Raji (cell line): ENCODE measurements around the gene POPDC3.

ENCODE experiments used
- POLR2A ChIP-seq: IDR thresholded peaks from 2 replicates; pipeline ENCODE4 v1.6.1; 2011; ENCODE audit warnings: low read depth, low read length, control low read depth; ENCODE audit not compliant: insufficient read depth

The POPDC3 gene

DNA sequence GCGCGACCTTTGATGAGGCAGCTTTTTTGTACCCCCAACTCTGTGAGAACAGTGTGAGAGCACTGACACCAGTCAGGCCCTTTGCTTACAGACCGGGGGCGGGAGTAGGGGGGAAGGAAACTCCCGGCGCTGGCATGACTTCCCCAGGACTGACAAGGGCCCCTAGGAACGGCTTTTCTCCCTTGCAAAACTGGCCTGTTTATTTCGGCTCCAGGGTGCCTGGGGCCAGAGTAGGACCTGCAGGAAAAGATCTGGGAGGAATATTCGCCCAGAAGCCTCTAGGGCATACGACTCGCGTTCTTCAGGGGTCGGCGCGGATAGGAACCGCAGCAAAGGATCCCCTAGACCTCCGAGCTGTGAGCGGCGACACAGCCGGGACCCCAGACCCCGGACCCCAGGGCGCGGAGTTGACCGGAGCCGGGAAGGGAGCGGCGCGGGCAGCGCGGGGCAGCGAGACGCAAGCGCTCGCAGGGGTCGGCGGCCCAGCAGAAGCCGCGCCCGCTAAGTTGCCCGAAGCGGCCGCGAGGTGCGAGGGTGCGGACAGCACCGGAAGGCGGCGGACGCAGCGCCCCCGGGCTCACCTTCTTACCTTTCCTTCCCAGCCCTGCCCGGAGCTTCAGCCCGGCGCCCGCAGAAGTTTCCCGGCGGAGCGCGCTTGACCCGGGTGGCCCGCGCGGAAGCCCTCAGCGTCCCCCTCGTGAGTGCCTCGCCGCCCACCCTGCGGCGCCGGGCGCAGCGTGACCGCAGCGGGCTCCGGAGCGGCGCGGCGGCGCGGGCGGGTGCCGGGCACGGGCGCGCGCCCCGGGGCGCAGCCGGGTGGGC is at the start of gene POPDC3:
TSS of gene POPDC3 (minus strand) at position 771 of the 822 bp plus-strand sequence. CDS start 18,105 bp downstream, outside the sequence.
- TF ChIP-seq POLR2A, result no peak

GRCh38 chr6:105227295-105227767 is 47.5 kb upstream of the POPDC3 start:
- no peak for TF ChIP-seq POLR2A

GRCh38 chr6:105226598-105227294 is 46.9 kb upstream of the POPDC3 start:
- TF ChIP-seq POLR2A, result no peak

DNA sequence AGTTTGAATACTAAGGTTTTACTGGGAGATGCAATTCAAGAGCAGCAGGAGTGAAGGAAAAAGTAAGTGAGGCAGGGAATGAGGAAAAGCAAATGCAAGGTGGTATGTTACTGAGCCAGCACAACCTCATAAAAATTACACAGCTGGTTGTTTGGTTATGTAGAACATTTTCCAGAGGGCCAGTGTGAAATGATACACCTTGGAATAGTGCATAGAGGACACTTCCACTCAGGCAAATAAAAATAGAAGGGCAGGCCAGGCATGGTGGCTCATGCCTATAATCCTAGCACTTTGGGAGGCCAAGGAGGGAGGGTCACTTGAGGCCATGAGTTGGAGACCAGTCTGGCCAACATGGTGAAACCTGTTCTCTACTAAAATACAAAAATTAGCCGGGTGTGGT is 43.4 kb upstream of the POPDC3 start:
- no peak for TF ChIP-seq POLR2A

- no peak for TF ChIP-seq POLR2A
Measured at GRCh38 chr6:105220186-105220585, 40.4 kb upstream of the POPDC3 start.

GRCh38 chr6:105215506-105215905 is 35.7 kb upstream of the POPDC3 start:
- TF ChIP-seq POLR2A, result no peak

- no peak for TF ChIP-seq POLR2A
Measured at GRCh38 chr6:105214668-105215067, 34.9 kb upstream of the POPDC3 start.

GRCh38 chr6:105213272-105213671 is 33.5 kb upstream of the POPDC3 start:
- TF ChIP-seq POLR2A, result no peak

DNA sequence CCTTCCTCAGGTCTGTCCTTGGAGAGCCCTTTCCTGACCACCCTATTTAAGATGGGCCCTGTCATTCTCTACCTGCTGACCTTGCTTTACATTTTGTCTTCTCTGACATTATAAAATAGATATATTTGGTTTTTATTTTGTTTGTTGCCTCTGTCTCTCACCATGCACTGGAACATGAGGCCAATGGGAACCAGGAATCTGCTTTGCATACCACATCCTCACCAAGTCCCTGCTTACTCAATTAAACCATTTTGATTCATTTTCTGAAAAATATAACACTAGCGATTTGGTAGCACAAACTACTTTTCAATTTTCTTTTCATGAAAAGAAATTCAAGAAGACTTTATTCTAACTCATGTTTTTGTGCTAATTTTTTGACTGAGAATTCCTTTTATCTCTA is 32.8 kb upstream of the POPDC3 start:
- no peak for TF ChIP-seq POLR2A

- TF ChIP-seq POLR2A, result no peak
Measured at GRCh38 chr6:105211831-105212230, 32.0 kb upstream of the POPDC3 start.

GRCh38 chr6:105210932-105211531 is 31.2 kb upstream of the POPDC3 start:
- no peak for TF ChIP-seq POLR2A

DNA sequence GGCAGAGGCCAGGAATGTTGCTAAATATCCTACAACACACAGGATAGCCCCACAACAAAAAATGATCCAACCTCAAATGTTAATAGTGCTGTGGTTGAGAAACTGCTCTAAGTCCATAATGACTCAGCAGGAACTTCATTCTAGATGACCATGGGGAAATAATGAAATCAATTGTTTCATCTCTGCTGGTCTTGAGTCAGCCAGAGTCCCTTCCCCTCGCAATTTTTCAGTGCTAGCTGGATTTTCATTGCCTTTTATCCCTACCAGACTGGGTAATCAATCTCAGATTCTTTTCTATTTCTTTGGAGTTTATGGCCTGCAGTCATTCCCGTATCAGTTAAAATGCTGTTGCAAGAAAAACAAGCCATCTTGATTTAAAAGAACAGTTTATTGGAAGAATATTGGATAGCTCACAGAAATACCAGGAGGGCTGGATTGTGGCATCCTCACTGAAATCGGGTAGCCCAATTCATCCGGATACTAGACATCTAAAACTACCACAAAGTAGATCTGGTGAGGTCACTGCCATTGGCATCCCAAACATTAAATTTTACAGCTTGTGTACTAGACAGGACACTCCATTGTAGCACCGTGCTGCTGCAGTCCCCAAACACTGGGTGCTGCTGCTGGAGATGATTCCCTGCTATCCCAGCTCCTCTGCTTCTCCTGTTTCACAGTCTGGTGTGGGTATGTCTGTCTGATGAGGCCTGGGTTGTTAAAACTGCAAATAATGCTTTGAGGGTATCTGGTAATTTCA is 30.3 kb upstream of the POPDC3 start:
- TF ChIP-seq POLR2A, result no peak

GRCh38 chr6:105207524-105208269 is 27.9 kb upstream of the POPDC3 start:
- TF ChIP-seq POLR2A, result no peak

DNA sequence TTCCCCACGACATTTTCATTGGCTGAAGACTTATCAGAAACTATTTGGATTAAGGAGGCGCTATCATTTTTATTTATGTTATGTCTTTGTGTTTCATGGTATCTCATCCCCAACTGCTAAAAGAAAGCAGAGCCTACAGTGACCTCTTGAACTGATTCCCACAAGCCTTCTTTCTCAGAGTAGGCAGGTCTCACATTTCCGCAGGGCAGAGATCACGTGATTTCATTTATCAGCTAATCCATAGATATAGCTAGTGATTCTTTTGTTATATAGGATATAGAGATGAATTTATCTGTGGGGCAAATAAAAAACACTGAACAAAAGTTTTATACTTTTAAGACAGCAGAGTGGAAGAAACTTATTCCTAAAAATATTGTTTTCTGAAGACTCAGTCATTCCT is 25.0 kb upstream of the POPDC3 start:
- no peak for TF ChIP-seq POLR2A
